Measurements from ENCODE around the gene SLC25A41. TPM values are rescaled to one million over a fixed set of nuclear protein-coding genes. Genes with fewer than 3 reads are reported as not detected.

The SLC25A41 gene
- total RNA-seq, 1 experiment from 2014 or later, result not detected

- ChIA-PET CTCF (interaction anchor here (0.6 to 1.7 kb wide), 2 partner anchors 297 to 455 kb away, joined by 3 to 5 read pairs; partner anchors contain the start of gene C3), POLR2A (interaction anchor here (0.7 to 2.7 kb wide), 4 partner anchors 11 to 50 kb away, joined by 3 to 8 read pairs (median 4); partner anchors contain the start of genes GTF2F1, SLC25A23 and SLC25A41)
- TF ChIP-seq, protein P1, sequence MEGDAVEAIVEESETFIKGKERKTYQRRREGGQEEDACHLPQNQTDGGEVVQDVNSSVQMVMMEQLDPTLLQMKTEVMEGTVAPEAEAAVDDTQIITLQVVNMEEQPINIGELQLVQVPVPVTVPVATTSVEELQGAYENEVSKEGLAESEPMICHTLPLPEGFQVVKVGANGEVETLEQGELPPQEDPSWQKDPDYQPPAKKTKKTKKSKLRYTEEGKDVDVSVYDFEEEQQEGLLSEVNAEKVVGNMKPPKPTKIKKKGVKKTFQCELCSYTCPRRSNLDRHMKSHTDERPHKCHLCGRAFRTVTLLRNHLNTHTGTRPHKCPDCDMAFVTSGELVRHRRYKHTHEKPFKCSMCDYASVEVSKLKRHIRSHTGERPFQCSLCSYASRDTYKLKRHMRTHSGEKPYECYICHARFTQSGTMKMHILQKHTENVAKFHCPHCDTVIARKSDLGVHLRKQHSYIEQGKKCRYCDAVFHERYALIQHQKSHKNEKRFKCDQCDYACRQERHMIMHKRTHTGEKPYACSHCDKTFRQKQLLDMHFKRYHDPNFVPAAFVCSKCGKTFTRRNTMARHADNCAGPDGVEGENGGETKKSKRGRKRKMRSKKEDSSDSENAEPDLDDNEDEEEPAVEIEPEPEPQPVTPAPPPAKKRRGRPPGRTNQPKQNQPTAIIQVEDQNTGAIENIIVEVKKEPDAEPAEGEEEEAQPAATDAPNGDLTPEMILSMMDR (IDR thresholded peaks at IDR 0.05; ENCODE audit: unreplicated experiment), result no peak
- Mint-ChIP-seq H3K4me3 (ENCODE audit: unreplicated experiment) (peak overlapping the region; percentile 87), H3K4me1 (ENCODE audit: insufficient read depth, unreplicated experiment) (peaks cover 20% of the 10 kb centered on the region), H3K36me3 (ENCODE audit: insufficient read depth, unreplicated experiment) (peaks cover 44% of the 10 kb centered on the region), H3K27ac (ENCODE audit: low read depth, unreplicated experiment) (peak overlapping the region; percentile 82), H3K27me3 (ENCODE audit: insufficient read depth, unreplicated experiment) (no peaks in the 10 kb centered on the region), H3K9me3 (ENCODE audit: unreplicated experiment) (no peaks in the 10 kb centered on the region)
- DNase-seq (ENCODE audit: unreplicated experiment), result peak; percentile 57
- intact Hi-C loops (cut with micrococcal nuclease), result no loop called here
- TSS peak; percentile 29 for BruUV-seq (replicated peaks)
Observed at GRCh38 chr19:6423499-6424194, 9.9 kb downstream of the SLC25A41 start.

- Mint-ChIP-seq H3K27ac (ENCODE audit: low read depth, unreplicated experiment) (no peak overlapping the region), H3K36me3 (ENCODE audit: insufficient read depth, unreplicated experiment) (peaks cover 59% of the 10 kb centered on the region), H3K4me1 (ENCODE audit: insufficient read depth, unreplicated experiment) (peaks cover 20% of the 10 kb centered on the region), H3K27me3 (ENCODE audit: insufficient read depth, unreplicated experiment) (no peaks in the 10 kb centered on the region), H3K9me3 (ENCODE audit: unreplicated experiment) (no peaks in the 10 kb centered on the region), H3K4me3 (ENCODE audit: unreplicated experiment) (peak overlapping the region; percentile 87)
- TF ChIP-seq, protein P1 (IDR thresholded peaks at IDR 0.05; ENCODE audit: unreplicated experiment), result no peak
- no peak for DNase-seq (ENCODE audit: unreplicated experiment)
- POLR2A ChIA-PET, result interaction anchor here (0.7 to 0.9 kb wide), 2 partner anchors 78 to 85 kb away, joined by 3 read pairs; no protein-coding TSS in a partner anchor
- CTCF ChIA-PET, result interaction anchor here (0.6 to 1.2 kb wide), 4 partner anchors 154 to 1282 kb away, joined by 3 to 4 read pairs (median 3); no protein-coding TSS in a partner anchor
- BruUV-seq (replicated peaks), result no TSS peak
- intact Hi-C loops (cut with micrococcal nuclease), result no loop called here
Observed at GRCh38 chr19:6421075-6422014, 12.2 kb downstream of the SLC25A41 start.

DNA sequence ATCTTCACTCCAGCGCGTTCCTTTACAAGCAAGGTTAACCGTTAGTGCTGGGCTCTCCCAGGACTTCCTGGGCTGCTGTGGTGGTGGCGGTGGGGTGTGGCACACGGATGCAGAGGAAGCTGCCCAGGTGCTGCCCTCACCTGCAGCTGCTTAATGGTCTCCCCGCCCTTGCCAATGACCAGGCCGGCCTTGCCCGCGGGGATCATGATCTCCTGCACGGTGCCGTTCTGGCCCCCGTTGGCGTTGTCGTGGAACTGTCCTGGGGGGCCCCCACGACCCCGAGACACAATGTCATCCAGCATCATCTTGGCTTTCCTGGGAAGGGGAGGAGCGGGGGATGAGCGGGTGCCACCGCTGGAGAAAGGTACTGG, 15.0 kb downstream of the SLC25A41 start:
- Mint-ChIP-seq H3K9me3 (ENCODE audit: unreplicated experiment) (no peaks in the 10 kb centered on the region), H3K27ac (ENCODE audit: low read depth, unreplicated experiment) (no peak overlapping the region), H3K4me1 (ENCODE audit: insufficient read depth, unreplicated experiment) (peaks cover 14% of the 10 kb centered on the region), H3K4me3 (ENCODE audit: unreplicated experiment) (no peak overlapping the region), H3K36me3 (ENCODE audit: insufficient read depth, unreplicated experiment) (peaks cover 84% of the 10 kb centered on the region), H3K27me3 (ENCODE audit: insufficient read depth, unreplicated experiment) (no peaks in the 10 kb centered on the region)
- ChIA-PET CTCF (no interaction called here), POLR2A (no interaction called here)
- TF ChIP-seq, protein P1 (IDR thresholded peaks at IDR 0.05; ENCODE audit: unreplicated experiment), result no peak
- BruUV-seq (replicated peaks), result no TSS peak
- no peak for DNase-seq (ENCODE audit: unreplicated experiment)
- intact Hi-C loops (cut with micrococcal nuclease), result loop anchor here (5.0 kb wide), 1 partner anchor 291 kb away; no protein-coding TSS in a partner anchor

Measured in MCF 10A (cell line).